Nephron progenitor cell (in vitro differentiated cells): ENCODE results near the gene MYPOP.

Source experiments
- DNase-seq: peaks from one replicate; pipeline ENCODE4 v3.0.0; 2021
- H3K27ac Mint-ChIP-seq: 2 replicates; pipeline ENCODE4 v1.8.0; 2021; ENCODE audit warnings: mild to moderate bottlenecking, moderate library complexity, mixed read lengths
- H3K27me3 Mint-ChIP-seq: 2 replicates; pipeline ENCODE4 v1.8.0; 2021; ENCODE audit warnings: mild to moderate bottlenecking, low read depth, mixed read lengths; ENCODE audit not compliant: poor library complexity
- H3K36me3 Mint-ChIP-seq: 2 replicates; pipeline ENCODE4 v1.8.0; 2021; ENCODE audit warnings: low read depth, mixed read lengths
- H3K4me1 Mint-ChIP-seq: 2 replicates; pipeline ENCODE4 v1.8.0; 2021; ENCODE audit warnings: mixed read lengths
- H3K4me3 Mint-ChIP-seq: 2 replicates; pipeline ENCODE4 v1.8.0; 2021; ENCODE audit warnings: mild to moderate bottlenecking, moderate library complexity, mixed read lengths
- H3K9me3 Mint-ChIP-seq: 2 replicates; pipeline ENCODE4 v1.8.0; 2021; ENCODE audit warnings: mild to moderate bottlenecking, moderate library complexity, mixed read lengths
- CTCF ChIP-seq: fragments of 200-600 bp; sonication (generic); IDR thresholded peaks from 2 replicates; pipeline ENCODE4 v1.5.0; 2021; ENCODE audit warnings: antibody characterized with exemption

MYPOP gene

GRCh38 chr19:45887200-45887710, 15.2 kb downstream of the MYPOP start:
- Mint-ChIP-seq H3K4me1 (peaks cover 20% of the 10 kb centered on the region), H3K9me3 (no peaks in the 10 kb centered on the region), H3K4me3 (peak overlapping the region; percentile 94), H3K27me3 (no peaks in the 10 kb centered on the region), H3K36me3 (peaks cover 5% of the 10 kb centered on the region), H3K27ac (peak overlapping the region; percentile 99)
- TF ChIP-seq CTCF: no peak
- DNase-seq: no peak

- peak overlapping the region; percentile 99 for H3K27ac Mint-ChIP-seq
- peak overlapping the region; percentile 94 for H3K4me3 Mint-ChIP-seq
- TF ChIP-seq CTCF: no peak
- no peaks in the 10 kb centered on the region for H3K9me3 Mint-ChIP-seq
- DNase-seq: peak; percentile 90
- H3K36me3 Mint-ChIP-seq: peaks cover 5% of the 10 kb centered on the region
- H3K4me1 Mint-ChIP-seq: peaks cover 26% of the 10 kb centered on the region
- H3K27me3 Mint-ChIP-seq: no peaks in the 10 kb centered on the region
These were observed 15.8 kb downstream of the MYPOP start for GRCh38 chr19:45886427-45887199.

- H3K36me3 Mint-ChIP-seq: peaks cover 5% of the 10 kb centered on the region
- H3K4me3 Mint-ChIP-seq: peak within 1 kb of the TSS; percentile 94
- DNase-seq: peak; percentile 92
- no peak for TF ChIP-seq CTCF
- no peaks in the 10 kb centered on the region for H3K27me3 Mint-ChIP-seq
- H3K4me1 Mint-ChIP-seq: peaks cover 34% of the 10 kb centered on the region
- H3K9me3 Mint-ChIP-seq: no peaks in the 10 kb centered on the region
- H3K27ac Mint-ChIP-seq: peak within 1 kb of the TSS; percentile 99
These were observed 16.6 kb downstream of the MYPOP start, which contains the start of gene IRF2BP1 for GRCh38 chr19:45885556-45886426. Gene IRF2BP1, minus strand, starts transcription at chr19:45886141. Its CDS starts 367 bp downstream, at chr19:45885774.

- Mint-ChIP-seq H3K4me1 (peaks cover 35% of the 10 kb centered on the region), H3K27me3 (peaks cover 1% of the 10 kb centered on the region), H3K36me3 (peaks cover 5% of the 10 kb centered on the region), H3K4me3 (peak overlapping the region; percentile 71), H3K27ac (no peak overlapping the region), H3K9me3 (no peaks in the 10 kb centered on the region)
- peak; percentile 39 for DNase-seq
- TF ChIP-seq CTCF: no peak
These were observed 17.5 kb downstream of the MYPOP start for GRCh38 chr19:45884682-45885555.

- Mint-ChIP-seq H3K27me3 (peaks cover 4% of the 10 kb centered on the region), H3K9me3 (no peaks in the 10 kb centered on the region), H3K36me3 (peaks cover 5% of the 10 kb centered on the region), H3K4me3 (peak overlapping the region; percentile 77), H3K27ac (no peak overlapping the region), H3K4me1 (peaks cover 35% of the 10 kb centered on the region)
- no peak for DNase-seq
- no peak for TF ChIP-seq CTCF
These were observed 18.3 kb downstream of the MYPOP start for GRCh38 chr19:45883881-45884681.
